Esophagus squamous epithelium (tissue), 4 donors: Measurements from ENCODE around the gene MRPL24.

ENCODE experiments used
- POLR2A ChIP-seq, 4 donors: fragments of 450-650 bp; IDR thresholded peaks; one replicate each; pipeline ENCODE4 v1.6.1; 2017; ENCODE audit warnings: antibody characterized with exemption in 4 of 4, mild to moderate bottlenecking in 4 of 4, moderate library complexity in 3 of 4
- TF ChIP-seq, protein P1 (sequence below), 6 experiments: fragments of 450-650 bp in 4 of 6; fragments of 200-600 bp in 2 of 6; sonication (generic) in 2 of 6; IDR thresholded peaks; one replicate each; pipeline ENCODE4 v1.5.1; 2016 to 2019; ENCODE audit warnings: antibody characterized with exemption in 6 of 6, mild to moderate bottlenecking in 4 of 6, moderate library complexity in 4 of 6

DNA sequence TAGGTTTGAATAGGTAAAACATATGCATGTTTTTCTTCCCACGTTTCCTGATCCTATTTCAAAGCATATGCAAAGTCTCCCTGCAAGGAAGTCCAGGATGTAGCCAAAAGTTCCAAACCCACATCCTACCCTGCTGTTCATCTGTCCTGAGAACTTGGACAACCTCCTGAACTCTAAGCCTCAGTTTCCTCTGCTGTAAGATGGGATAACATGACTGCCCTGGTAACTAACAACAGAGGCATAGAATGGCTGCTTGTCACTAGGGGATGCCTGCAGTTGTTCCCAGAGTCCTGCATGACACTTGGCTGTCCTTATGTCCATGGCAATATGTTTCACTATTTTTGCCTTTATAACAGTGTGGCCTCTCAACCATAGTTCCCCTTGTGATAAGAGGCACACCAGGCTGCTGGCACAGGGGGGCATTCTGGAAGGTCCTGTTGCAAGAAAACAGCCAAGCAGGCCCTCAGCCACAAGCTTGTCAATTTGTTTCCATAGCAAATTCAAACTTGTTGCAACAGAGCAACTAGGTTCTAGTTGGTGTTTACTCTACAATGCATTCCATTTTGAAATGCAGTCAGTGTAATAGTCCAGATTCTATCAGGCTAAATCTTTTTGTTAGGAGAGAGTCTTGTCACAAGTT lies 12.1 kb upstream of the MRPL24 start:
- TF ChIP-seq POLR2A (IDR thresholded peaks at IDR 0.05) = no peak
- TF ChIP-seq, protein P1, sequence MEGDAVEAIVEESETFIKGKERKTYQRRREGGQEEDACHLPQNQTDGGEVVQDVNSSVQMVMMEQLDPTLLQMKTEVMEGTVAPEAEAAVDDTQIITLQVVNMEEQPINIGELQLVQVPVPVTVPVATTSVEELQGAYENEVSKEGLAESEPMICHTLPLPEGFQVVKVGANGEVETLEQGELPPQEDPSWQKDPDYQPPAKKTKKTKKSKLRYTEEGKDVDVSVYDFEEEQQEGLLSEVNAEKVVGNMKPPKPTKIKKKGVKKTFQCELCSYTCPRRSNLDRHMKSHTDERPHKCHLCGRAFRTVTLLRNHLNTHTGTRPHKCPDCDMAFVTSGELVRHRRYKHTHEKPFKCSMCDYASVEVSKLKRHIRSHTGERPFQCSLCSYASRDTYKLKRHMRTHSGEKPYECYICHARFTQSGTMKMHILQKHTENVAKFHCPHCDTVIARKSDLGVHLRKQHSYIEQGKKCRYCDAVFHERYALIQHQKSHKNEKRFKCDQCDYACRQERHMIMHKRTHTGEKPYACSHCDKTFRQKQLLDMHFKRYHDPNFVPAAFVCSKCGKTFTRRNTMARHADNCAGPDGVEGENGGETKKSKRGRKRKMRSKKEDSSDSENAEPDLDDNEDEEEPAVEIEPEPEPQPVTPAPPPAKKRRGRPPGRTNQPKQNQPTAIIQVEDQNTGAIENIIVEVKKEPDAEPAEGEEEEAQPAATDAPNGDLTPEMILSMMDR (IDR thresholded peaks at IDR 0.05) = no peak
